Neural cell (in vitro differentiated cells): ENCODE measurements around the gene DLK2. TPM values are rescaled to one million over a fixed set of nuclear protein-coding genes. Genes with fewer than 3 reads are reported as not detected.

ENCODE experiments used
- H2AFZ ChIP-seq: fragments of 200-600, 300-800 bp; sonication (generic), shearing (Covaris generic); 2 replicates; pipeline ENCODE4 v1.6.0; 2014; ENCODE audit warnings: low read depth, mild to moderate bottlenecking, antibody characterized with exemption, low read length, moderate library complexity
- H3F3A ChIP-seq: fragments of 200-600 bp; shearing (Covaris generic); 2 replicates; pipeline ENCODE4 v1.6.1; 2016; ENCODE audit warnings: mild to moderate bottlenecking, moderate library complexity, mixed read lengths, antibody characterized with exemption, low read length; ENCODE audit not compliant: insufficient read depth, poor library complexity, severe bottlenecking
- H3K27ac ChIP-seq: fragments of 200-600, 300-800 bp; sonication (generic), shearing (Covaris generic); 2 replicates; pipeline ENCODE4 v1.5.1; 2014; ENCODE audit warnings: mild to moderate bottlenecking, low read length, moderate library complexity
- H3K27me3 ChIP-seq: fragments of 300-800, 200-600 bp; sonication (generic), shearing (Covaris generic); 2 replicates; pipeline ENCODE4 v1.6.0; 2014; ENCODE audit warnings: mild to moderate bottlenecking, low read depth, low read length, moderate library complexity; ENCODE audit not compliant: insufficient read depth
- H3K36me3 ChIP-seq: fragments of 300-800, 200-600 bp; sonication (generic), shearing (Covaris generic); 2 replicates; pipeline ENCODE4 v1.5.1; 2014; ENCODE audit warnings: mild to moderate bottlenecking, antibody characterized with exemption, low read length, moderate library complexity; ENCODE audit not compliant: insufficient read depth
- H3K4me2 ChIP-seq: fragments of 300-800, 200-600 bp; sonication (generic), shearing (Covaris generic); 2 replicates; pipeline ENCODE4 v1.6.0; 2014; ENCODE audit warnings: mild to moderate bottlenecking, low read length
- H3K4me3 ChIP-seq: fragments of 300-800, 200-600 bp; sonication (generic), shearing (Covaris generic); 2 replicates; pipeline ENCODE4 v1.5.1; 2014; ENCODE audit warnings: mild to moderate bottlenecking, low read length, moderate library complexity
- H3K79me2 ChIP-seq: fragments of 200-600 bp; shearing (Covaris generic); replicated peaks from 2 replicates; pipeline ENCODE4 v1.6.0; 2014; ENCODE audit warnings: mild to moderate bottlenecking, low read length, moderate library complexity; ENCODE audit not compliant: insufficient read depth
- H3K9ac ChIP-seq: fragments of 300-800, 200-600 bp; sonication (generic), shearing (Covaris generic); 2 replicates; pipeline ENCODE4 v1.6.1; 2016; ENCODE audit warnings: mild to moderate bottlenecking, low read length, mixed read lengths
- H3K9me2 ChIP-seq: fragments of 200-600 bp; shearing (Covaris generic); 2 replicates; pipeline ENCODE4 v1.6.1; 2016; ENCODE audit warnings: mild to moderate bottlenecking, low read length, mixed read lengths; ENCODE audit not compliant: insufficient read depth
- H3K9me3 ChIP-seq: fragments of 200-600, 300-800 bp; sonication (generic), shearing (Covaris generic); 2 replicates; pipeline ENCODE4 v1.6.1; 2016; ENCODE audit warnings: mild to moderate bottlenecking, mixed run types, low read length, moderate library complexity, mixed read lengths
- H4K20me1 ChIP-seq: fragments of 200-600 bp; shearing (Covaris generic); 2 replicates; pipeline ENCODE4 v1.6.1; 2016; ENCODE audit warnings: mild to moderate bottlenecking, mixed run types; ENCODE audit not compliant: insufficient read depth
- CTCF ChIP-seq: fragments of 450-650 bp; IDR thresholded peaks from 2 replicates; pipeline ENCODE4 v1.5.1; 2014; ENCODE audit warnings: antibody characterized with exemption, mild to moderate bottlenecking, moderate library complexity; ENCODE audit not compliant: poor library complexity, severe bottlenecking
- EP300 ChIP-seq: fragments of 450-650 bp; conservative IDR thresholded peaks from 2 replicates; pipeline ENCODE4 v1.6.1; 2014; ENCODE audit warnings: antibody characterized with exemption, mild to moderate bottlenecking, moderate library complexity; ENCODE audit not compliant: poor library complexity, severe bottlenecking
- EZH2 ChIP-seq: fragments of 200-600, 300-800 bp; shearing (Covaris generic), sonication (generic); IDR thresholded peaks from 2 replicates; pipeline ENCODE4 v1.6.1; 2014; ENCODE audit warnings: antibody characterized with exemption, low read length, borderline replicate concordance, mild to moderate bottlenecking; ENCODE audit not compliant: insufficient read depth, poor library complexity, severe bottlenecking
- MXI1 ChIP-seq: fragments of 450-650 bp; conservative IDR thresholded peaks from 2 replicates; pipeline ENCODE4 v1.6.1; 2014; ENCODE audit warnings: antibody characterized with exemption, mild to moderate bottlenecking; ENCODE audit not compliant: poor library complexity, severe bottlenecking
- POLR2AphosphoS5 ChIP-seq: IDR thresholded peaks from 2 replicates; pipeline ENCODE4 v1.6.1; 2012
- RAD21 ChIP-seq: fragments of 450-650 bp; conservative IDR thresholded peaks from 2 replicates; pipeline ENCODE4 v1.6.1; 2014; ENCODE audit warnings: antibody characterized with exemption, mild to moderate bottlenecking, moderate library complexity
- REST ChIP-seq: IDR thresholded peaks from 2 replicates; pipeline ENCODE4 v1.6.1; 2012; ENCODE audit warnings: borderline replicate concordance
- SMC3 ChIP-seq: fragments of 450-650 bp; conservative IDR thresholded peaks from 2 replicates; pipeline ENCODE4 v1.6.1; 2014; ENCODE audit warnings: antibody characterized with exemption, mild to moderate bottlenecking, moderate library complexity; ENCODE audit not compliant: poor library complexity
- TAF1 ChIP-seq: IDR thresholded peaks from 2 replicates; pipeline ENCODE4 v1.6.1; 2012; ENCODE audit warnings: low read depth
- polyA plus RNA-seq: library from polyadenylated mRNA; depleted of rRNA; stranded (reverse); fragments of >200 nt; gene quantifications from 2 replicates; pipeline ENCODE4 v1.2.3, GENCODE V29; 2014

DLK2 gene
- polyA plus RNA-seq, 1 donor from 2014 or later = 19.8 TPM

DNA sequence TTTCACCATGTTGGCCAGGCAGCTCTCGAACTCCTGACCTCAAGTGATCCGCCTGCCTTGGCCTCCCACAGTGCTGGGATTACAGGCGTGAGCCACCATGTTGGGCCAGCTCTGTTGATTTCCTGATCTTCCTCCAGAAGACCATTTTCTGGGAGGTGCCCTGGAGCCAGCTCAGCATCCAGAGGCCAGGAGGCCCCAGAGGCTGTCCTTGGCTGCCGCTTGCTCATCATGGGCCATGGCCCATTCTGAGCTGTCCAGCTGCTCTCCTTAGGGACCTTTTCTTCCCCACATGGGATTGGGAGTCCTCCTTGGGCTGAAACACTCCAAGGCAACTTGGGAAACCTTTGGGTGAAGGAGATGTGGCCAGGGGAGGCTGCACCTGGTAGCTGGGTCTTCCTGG is 39.4 kb upstream of the DLK2 start:
- H3K9ac ChIP-seq = no peak overlapping the region

DNA sequence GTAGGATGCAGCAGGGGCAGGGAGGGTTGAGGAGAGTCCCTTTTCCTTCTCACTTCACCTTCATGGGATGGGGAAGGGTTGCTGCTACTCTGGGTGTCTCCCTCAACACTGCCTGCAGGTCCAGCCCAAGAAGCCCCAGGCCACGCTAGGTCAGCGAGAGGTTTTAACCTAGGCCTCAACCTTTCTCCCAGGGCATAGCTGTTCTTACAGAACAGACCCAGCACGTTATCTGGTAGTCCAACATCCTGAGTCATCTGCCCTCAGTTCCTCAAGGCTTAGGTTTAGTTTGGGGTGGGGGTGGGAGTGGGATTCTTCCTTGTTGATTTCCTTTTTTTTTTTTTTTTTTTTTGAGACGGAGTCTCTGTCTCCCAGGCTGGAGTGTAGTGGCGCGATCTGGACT is 39.0 kb upstream of the DLK2 start:
- H3K27ac ChIP-seq = no peak overlapping the region
- no peaks in the 10 kb centered on the region for H3K9me2 ChIP-seq
- H4K20me1 ChIP-seq = no peaks in the 10 kb centered on the region
- H3K27me3 ChIP-seq = no peaks in the 10 kb centered on the region
- H3K79me2 ChIP-seq = no peaks in the 10 kb centered on the region
- TF ChIP-seq EZH2 (no peak), EP300 (no peak), SMC3 (no peak), TAF1 (no peak), POLR2AphosphoS5 (no peak), CTCF (no peak), RAD21 (no peak), REST (no peak), MXI1 (no peak)
- H3K36me3 ChIP-seq = no peaks in the 10 kb centered on the region
- H3K4me3 ChIP-seq = no peak overlapping the region
- H3K9ac ChIP-seq = no peak overlapping the region
- H3K9me3 ChIP-seq = no peaks in the 10 kb centered on the region
- H3F3A ChIP-seq = no peaks in the 10 kb centered on the region
- no peak overlapping the region for H3K4me2 ChIP-seq
- no peak overlapping the region for H2AFZ ChIP-seq

More for the DNA sequence above, 39.4 kb upstream of the DLK2 start:
- no peak overlapping the region for H3K4me2 ChIP-seq
- no peaks in the 10 kb centered on the region for H4K20me1 ChIP-seq
- no peak overlapping the region for H3K27ac ChIP-seq
- no peaks in the 10 kb centered on the region for H3K9me2 ChIP-seq
- H3K4me3 ChIP-seq = no peak overlapping the region
- TF ChIP-seq EP300 (no peak), MXI1 (no peak), SMC3 (no peak), EZH2 (no peak), CTCF (no peak)
- no peaks in the 10 kb centered on the region for H3K79me2 ChIP-seq
- H3K27me3 ChIP-seq = no peaks in the 10 kb centered on the region
- no peaks in the 10 kb centered on the region for H3K9me3 ChIP-seq
- no peaks in the 10 kb centered on the region for H3F3A ChIP-seq
- no peaks in the 10 kb centered on the region for H3K36me3 ChIP-seq
- H2AFZ ChIP-seq = no peak overlapping the region
